Esophagus (tissue), 2 donors: ENCODE measurements around the gene MRNIP. TPM values are rescaled to one million over a fixed set of nuclear protein-coding genes. Genes with fewer than 3 reads are reported as not detected.

Source experiments
- H3K27ac ChIP-seq, 2 donors: one replicate each; pipeline ENCODE4 v1.5.1; 2013; ENCODE audit warnings: low read depth in 2 of 2, mild to moderate bottlenecking in 2 of 2, inconsistent platforms in 1 of 2, low read length in 1 of 2, moderate library complexity in 1 of 2
- H3K27me3 ChIP-seq, 2 donors: one replicate each; pipeline ENCODE4 v1.6.1; 2013; ENCODE audit warnings: low read length in 2 of 2, control low read depth in 1 of 2, mild to moderate bottlenecking in 1 of 2; ENCODE audit not compliant: insufficient read depth in 2 of 2, control insufficient read depth in 1 of 2
- H3K36me3 ChIP-seq, 2 donors: one replicate each; pipeline ENCODE4 v1.6.1; 2013; ENCODE audit warnings: low read length in 1 of 2; ENCODE audit not compliant: control insufficient read depth in 2 of 2, insufficient read depth in 2 of 2
- H3K4me1 ChIP-seq, 2 donors: one replicate each; pipeline ENCODE4 v1.6.1; 2013; ENCODE audit warnings: low read length in 1 of 2; ENCODE audit not compliant: control insufficient read depth in 2 of 2, insufficient read depth in 2 of 2
- H3K4me3 ChIP-seq, 2 donors: one replicate each; pipeline ENCODE4 v1.5.1; 2013; ENCODE audit warnings: low read length in 2 of 2, mild to moderate bottlenecking in 2 of 2, low read depth in 1 of 2, moderate library complexity in 1 of 2
- H3K9me3 ChIP-seq, 2 donors: one replicate each; pipeline ENCODE4 v1.6.1; 2013; ENCODE audit warnings: mild to moderate bottlenecking in 2 of 2, low read depth in 1 of 2, low read length in 1 of 2, moderate library complexity in 1 of 2; ENCODE audit not compliant: control insufficient read depth in 2 of 2, insufficient read depth in 1 of 2
- WGBS, 2 donors: extraction: QIAGEN DNeasy Blood & Tissue Kit; methylation state at CpG; one replicate each; pipeline ENCODE4 v1.1.7; 2013; 5-methylcytosine and 5-hydroxymethylcytosine counted together
- polyA plus RNA-seq, 2 donors: library from polyadenylated mRNA; stranded (reverse); fragments of 200-250 nt; gene quantifications; one replicate each; pipeline ENCODE4 v1.2.3, GENCODE V29; 2013
- donor health status: healthy with polysubstance abuse.
- donor health status: Bipolar disorder and iron deficiency.

The MRNIP gene
- polyA plus RNA-seq, 2 donors = 12.2 to 31.5 TPM

DNA sequence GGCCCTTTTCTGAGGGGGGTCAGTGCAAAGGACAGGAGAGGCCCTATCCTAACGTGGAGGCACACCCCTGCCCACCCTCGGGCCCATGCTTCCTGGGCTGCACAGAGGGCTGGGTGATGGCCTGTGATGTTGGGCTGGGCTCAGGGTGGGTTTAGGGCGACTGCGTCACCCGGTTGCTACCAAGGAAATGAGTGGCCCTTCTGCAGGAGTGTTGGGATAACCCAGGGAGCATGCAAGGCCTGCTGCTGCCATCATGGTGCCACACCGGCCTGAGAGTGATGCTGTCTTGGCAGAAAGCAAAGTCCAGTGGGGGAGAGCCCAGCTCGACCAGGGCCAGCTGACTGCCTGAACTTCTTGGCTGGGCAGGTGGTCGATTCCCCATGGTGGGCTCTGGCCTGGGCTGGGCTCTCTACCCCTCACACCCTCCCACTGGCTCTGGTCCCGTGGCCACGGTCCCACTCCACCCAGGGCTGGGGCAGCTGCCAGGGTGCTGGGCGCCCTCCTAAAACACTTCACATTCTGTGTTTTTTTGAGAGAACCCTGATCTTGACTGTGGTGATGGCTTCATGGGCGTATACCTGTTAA lies 21.5 kb upstream of the MRNIP start:
- H3K27me3 ChIP-seq = no peaks in the 10 kb centered on the region
- no peak overlapping the region for H3K27ac ChIP-seq
- no peak overlapping the region for H3K4me3 ChIP-seq
- H3K9me3 ChIP-seq = peaks cover 0 to 4% of the 10 kb centered on the region in 2 donors
- peaks cover 16 to 43% of the 10 kb centered on the region in 2 donors for H3K36me3 ChIP-seq
- WGBS, 2 donors = 88 to 93% methylated on average over 11 to 12 of the region's 12 CpGs
- no peaks in the 10 kb centered on the region for H3K4me1 ChIP-seq

DNA sequence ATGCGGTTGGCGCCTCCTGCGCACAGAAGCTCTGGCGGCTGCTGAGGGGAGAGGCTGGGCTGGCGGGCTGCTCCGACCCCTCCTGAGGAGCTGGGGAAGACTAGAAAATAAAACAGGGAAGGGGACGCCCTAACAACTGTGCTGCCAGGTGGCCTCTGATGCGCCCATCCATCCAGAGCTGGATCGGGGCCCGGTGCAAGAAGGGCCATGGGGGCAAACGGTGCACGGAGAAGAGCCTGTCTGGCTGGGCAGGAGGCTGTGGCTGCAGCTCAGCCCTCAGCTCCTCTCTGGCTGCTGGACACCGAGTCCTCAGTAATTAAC lies 21.0 kb upstream of the MRNIP start:
- no peaks in the 10 kb centered on the region for H3K27me3 ChIP-seq
- 94% methylated on average over 13 of the region's 13 CpGs for WGBS, 2 donors
- H3K4me3 ChIP-seq = no peak overlapping the region
- H3K9me3 ChIP-seq = peaks cover 0 to 4% of the 10 kb centered on the region in 2 donors
- H3K36me3 ChIP-seq = peaks cover 18 to 47% of the 10 kb centered on the region in 2 donors
- no peaks in the 10 kb centered on the region for H3K4me1 ChIP-seq
- H3K27ac ChIP-seq = no peak overlapping the region

DNA sequence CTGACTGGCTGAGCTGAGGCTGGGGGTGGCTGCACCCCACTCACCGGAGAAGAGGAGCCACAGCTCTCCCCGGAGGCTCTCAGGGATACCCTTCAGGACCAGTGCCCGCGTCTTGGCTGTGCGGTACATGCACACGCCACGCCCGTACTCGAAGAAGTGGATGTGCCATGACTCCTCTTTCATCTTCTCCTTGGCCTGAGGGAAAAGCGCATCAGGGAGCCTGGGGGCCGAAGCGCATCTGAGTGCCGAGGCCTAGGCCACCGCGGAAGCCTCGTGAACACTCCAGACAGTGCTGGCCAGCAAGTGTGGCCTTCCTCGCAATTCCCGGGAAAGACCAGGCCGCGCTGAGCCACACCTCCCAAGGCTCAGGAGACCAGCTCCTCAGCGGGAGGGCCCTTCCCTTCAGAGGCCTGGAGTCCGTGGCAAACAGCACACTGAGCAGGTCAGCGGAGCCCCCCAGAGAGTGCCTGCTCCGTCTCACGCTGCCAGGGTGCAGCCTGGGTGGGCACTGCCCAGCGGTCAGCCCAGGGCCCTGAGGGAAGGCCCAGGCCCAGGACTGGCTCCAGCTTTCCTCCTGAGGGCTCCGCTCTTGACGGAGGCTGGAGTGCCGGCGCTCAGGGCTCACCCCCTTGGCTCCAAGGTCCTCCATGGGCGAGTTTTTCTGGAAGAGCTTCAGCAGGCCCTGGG lies 20.5 kb upstream of the MRNIP start:
- Histone ChIP-seq H3K4me3 (no peak overlapping the region), H3K9me3 (peaks cover 0 to 4% of the 10 kb centered on the region in 2 donors), H3K27me3 (no peaks in the 10 kb centered on the region), H3K36me3 (peaks cover 23 to 52% of the 10 kb centered on the region in 2 donors), H3K27ac (no peak overlapping the region), H3K4me1 (no peaks in the 10 kb centered on the region)
- 92 to 93% methylated on average over 30 to 31 of the region's 31 CpGs for WGBS, 2 donors

DNA sequence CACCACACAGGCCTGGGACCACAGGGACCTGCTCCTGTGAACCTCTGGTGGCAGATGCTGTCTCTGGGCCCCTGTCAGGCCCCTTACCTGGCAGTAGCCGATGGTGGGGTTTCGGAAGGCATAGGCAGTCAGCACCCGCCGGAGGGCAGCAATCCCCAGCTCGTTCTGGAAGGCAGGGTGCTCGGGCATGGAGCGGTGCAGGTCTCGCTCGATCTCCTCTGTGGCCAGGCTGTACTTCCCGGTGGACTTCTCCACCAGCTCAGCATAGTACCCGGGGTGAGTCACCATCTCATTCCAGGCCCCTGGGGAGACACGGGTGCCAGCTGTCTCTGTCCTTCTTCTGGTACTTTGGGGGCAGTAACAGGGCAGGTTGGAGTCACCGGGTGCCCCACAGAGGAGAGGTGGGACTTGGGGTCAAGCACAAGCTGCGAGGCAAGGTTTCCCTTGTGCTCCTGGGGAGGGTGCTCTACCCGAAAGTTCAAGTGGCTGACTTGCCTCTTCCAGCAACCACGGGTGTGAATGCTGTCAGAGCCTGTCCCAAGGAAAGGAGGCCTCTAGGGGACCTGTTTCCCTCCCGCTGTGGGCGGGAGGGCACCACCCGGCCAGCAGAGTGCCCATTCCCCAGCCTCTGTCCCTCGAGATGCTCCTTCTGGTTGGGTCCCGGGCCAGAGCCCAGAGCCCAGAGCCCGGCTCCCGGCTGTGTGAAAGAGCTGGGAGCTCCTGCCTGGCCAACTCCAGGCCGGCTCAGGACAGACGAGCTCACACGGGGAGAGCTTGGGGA lies 19.8 kb upstream of the MRNIP start:
- H3K9me3 ChIP-seq = peaks cover 0 to 4% of the 10 kb centered on the region in 2 donors
- H3K27ac ChIP-seq = no peak overlapping the region
- H3K4me1 ChIP-seq = no peaks in the 10 kb centered on the region
- H3K36me3 ChIP-seq = peaks cover 27 to 56% of the 10 kb centered on the region in 2 donors
- H3K27me3 ChIP-seq = no peaks in the 10 kb centered on the region
- H3K4me3 ChIP-seq = no peak overlapping the region
- WGBS, 2 donors = 88 to 92% methylated on average over 26 of the region's 26 CpGs

DNA sequence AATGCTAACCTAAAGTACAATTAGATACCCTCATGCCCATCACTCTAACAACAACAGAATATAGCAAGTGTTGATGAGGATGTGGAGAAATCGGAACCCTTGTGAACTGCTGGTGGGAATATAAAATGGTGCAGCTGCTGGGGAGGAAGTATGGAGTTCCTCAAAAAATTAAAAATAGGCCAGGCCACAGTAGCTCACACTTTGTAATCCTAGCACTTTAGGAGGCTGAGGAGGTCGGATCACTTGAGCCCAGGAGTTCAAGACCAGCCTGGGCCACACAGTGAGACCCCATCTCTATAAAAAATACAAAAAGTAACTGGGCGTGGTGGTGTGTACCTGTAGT lies 18.0 kb upstream of the MRNIP start:
- H3K27ac ChIP-seq = no peak overlapping the region
- H3K27me3 ChIP-seq = no peaks in the 10 kb centered on the region
- peaks cover 39 to 69% of the 10 kb centered on the region in 2 donors for H3K36me3 ChIP-seq
- no peaks in the 10 kb centered on the region for H3K9me3 ChIP-seq
- no peak overlapping the region for H3K4me3 ChIP-seq
- H3K4me1 ChIP-seq = no peaks in the 10 kb centered on the region
- WGBS, 2 donors = 90 to 96% methylated on average over 3 of the region's 3 CpGs

DNA sequence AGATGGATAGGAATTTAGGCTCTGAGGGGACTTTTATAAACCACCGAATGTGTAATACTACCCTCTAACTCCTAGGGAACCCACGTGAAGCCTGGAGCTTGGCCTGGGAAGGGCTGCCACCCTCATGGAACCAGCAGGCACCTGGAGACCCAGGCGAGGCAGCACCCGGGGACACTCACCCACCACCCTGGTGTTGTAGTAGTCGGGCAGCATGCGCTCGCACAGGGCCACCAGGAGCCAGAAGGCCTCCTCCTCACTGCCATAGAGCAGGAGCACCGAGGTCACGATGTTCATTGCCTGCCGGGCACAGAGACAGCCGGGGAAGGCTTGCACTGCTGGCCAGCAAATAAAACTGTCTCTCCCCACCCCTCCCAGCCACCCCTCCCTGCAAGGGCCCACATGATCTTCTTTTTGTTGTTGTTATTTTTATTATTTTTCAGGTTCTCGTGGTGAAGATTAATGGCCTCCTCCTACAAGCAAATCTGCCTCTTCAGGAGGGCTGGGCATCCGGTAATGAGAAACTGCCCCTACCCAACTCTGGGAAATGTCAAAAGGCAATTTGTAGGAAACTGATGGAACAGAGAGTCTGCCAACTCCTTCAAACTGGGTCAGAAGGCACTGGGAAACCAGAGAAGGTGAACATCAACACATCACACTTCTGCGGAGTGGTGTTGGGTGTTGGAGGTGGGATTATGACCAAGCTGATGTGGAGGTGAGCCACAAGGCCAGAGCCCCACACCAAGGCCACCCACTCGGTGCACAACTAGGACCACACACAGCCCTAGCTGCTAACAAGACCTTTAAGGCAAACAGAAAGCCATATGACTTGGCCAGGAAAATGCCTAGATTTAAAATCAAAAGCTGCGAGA lies 17.4 kb upstream of the MRNIP start:
- no peaks in the 10 kb centered on the region for H3K4me1 ChIP-seq
- no peak overlapping the region for H3K4me3 ChIP-seq
- no peak overlapping the region for H3K27ac ChIP-seq
- H3K27me3 ChIP-seq = no peaks in the 10 kb centered on the region
- WGBS, 2 donors = 91 to 93% methylated on average over 16 of the region's 16 CpGs
- H3K36me3 ChIP-seq = peaks cover 39 to 67% of the 10 kb centered on the region in 2 donors
- no peaks in the 10 kb centered on the region for H3K9me3 ChIP-seq

DNA sequence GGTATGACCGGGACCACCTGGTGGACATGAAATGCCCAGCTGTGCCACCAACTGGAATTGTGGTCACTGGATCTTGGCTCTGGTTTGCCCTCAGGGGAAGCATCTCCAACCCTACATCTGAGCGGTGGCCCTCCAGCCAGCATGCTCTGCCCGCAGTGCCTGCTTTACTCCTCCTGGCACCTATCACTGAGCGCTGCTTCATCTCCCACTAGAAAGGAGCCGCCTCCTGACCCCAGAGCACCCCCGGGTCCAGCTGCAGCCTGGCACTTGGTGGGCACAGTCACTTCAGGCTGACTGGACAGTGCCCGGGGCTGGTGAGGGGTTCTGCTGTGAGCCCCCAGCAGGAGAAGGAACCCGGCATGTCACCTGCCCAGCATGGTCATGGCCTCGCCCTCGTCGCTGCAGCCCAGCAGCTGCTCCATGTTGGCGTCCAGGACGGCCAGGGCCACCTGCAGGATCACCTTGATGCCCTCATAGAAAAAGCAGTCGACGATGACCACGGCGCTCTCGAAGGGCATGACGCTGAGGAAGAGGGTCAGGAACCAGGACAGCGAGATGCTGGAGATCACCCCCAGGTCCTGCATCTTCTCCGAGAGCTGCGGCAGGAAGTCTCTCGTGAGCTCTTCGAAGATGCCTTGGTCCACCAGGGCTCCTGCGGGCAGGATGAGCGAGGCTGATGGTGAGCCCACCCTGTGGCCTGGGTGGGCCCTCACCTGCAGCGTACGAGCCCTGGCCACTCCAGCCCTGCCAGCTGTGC lies 16.1 kb upstream of the MRNIP start:
- no peaks in the 10 kb centered on the region for H3K27me3 ChIP-seq
- H3K9me3 ChIP-seq = no peaks in the 10 kb centered on the region
- H3K27ac ChIP-seq = no peak overlapping the region
- H3K4me1 ChIP-seq = no peaks in the 10 kb centered on the region
- H3K36me3 ChIP-seq = peaks cover 46 to 69% of the 10 kb centered on the region in 2 donors
- WGBS, 2 donors = 96% methylated on average over 28 of the region's 28 CpGs
- H3K4me3 ChIP-seq = no peak overlapping the region

DNA sequence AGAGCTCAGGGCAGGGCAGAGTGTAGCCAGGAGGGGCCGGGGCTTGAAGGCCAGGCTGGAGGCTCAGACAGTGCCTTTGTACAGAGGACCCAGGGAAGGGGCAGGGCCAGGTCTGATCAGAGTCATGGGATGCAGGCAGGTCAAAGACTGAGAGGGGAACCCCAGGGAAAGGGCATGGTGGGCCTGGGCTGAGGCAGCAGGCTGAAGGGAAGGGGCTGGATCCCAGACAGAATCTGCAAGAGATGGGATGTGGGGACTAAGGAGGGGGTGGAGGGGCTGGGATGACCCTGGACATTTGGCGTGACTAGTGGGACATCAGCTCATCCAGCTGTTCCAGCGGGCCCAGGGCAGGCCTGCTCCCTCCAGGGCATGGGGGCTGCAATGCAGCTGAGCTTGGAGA lies 15.5 kb upstream of the MRNIP start:
- Histone ChIP-seq H3K27ac (no peak overlapping the region), H3K4me1 (no peaks in the 10 kb centered on the region), H3K27me3 (no peaks in the 10 kb centered on the region), H3K9me3 (no peaks in the 10 kb centered on the region), H3K4me3 (no peak overlapping the region), H3K36me3 (peaks cover 44 to 67% of the 10 kb centered on the region in 2 donors)
- 97% methylated on average over 3 of the region's 3 CpGs for WGBS, 2 donors
